HG03175 (cell line): ENCODE data around the gene CKLF.
"Not testable (repeated sequence)": the region's sequence is repeated elsewhere in the genome, so short reads cannot be mapped to it uniquely, and the experiment has no call there.

Experiments used
- ATAC-seq: cut with Tn5 transposase; IDR thresholded peaks from one replicate; pipeline ENCODE4 v1.9.1; 2021; ENCODE audit warnings: mild to moderate bottlenecking, moderate library complexity; ENCODE audit not compliant: unreplicated experiment

CKLF gene

GRCh38 chr16:66566051-66566901 lies 13.9 kb downstream of the CKLF start, which contains the start of gene CMTM1:
Gene CMTM1 (plus strand): TSS chr16:66566439. CDS start chr16:66566514, 75 bp downstream.
- ATAC-seq = no peak

- ATAC-seq = not testable (repeated sequence)
These were observed 14.9 kb downstream of the CKLF start for GRCh38 chr16:66567270-66567669.

- no peak for ATAC-seq
These were observed 16.0 kb downstream of the CKLF start for GRCh38 chr16:66568355-66568754.

- ATAC-seq = no peak
These were observed 16.8 kb downstream of the CKLF start for GRCh38 chr16:66569131-66569530.

- no peak for ATAC-seq
These were observed 17.5 kb downstream of the CKLF start for GRCh38 chr16:66569827-66570405.

- no peak for ATAC-seq
These were observed 20.0 kb downstream of the CKLF start for GRCh38 chr16:66572356-66572755.

GRCh38 chr16:66574081-66574480 lies 21.7 kb downstream of the CKLF start:
- no peak for ATAC-seq

GRCh38 chr16:66574531-66574930 lies 22.2 kb downstream of the CKLF start:
- ATAC-seq = no peak

- ATAC-seq = no peak
These were observed 22.7 kb downstream of the CKLF start for GRCh38 chr16:66575060-66575459.

GRCh38 chr16:66576296-66576695 lies 23.9 kb downstream of the CKLF start:
- ATAC-seq = no peak

- no peak for ATAC-seq
These were observed 26.5 kb downstream of the CKLF start, which contains the start of gene CMTM2 for GRCh38 chr16:66578651-66579531. Gene CMTM2 (plus strand): TSS chr16:66579463. CDS start chr16:66579608, 145 bp downstream.

GRCh38 chr16:66580605-66581209 lies 28.3 kb downstream of the CKLF start:
- ATAC-seq = no peak

- no peak for ATAC-seq
These were observed 29.0 kb downstream of the CKLF start for GRCh38 chr16:66581246-66581952.

GRCh38 chr16:66585481-66586239 lies 33.3 kb downstream of the CKLF start:
- no peak for ATAC-seq

- no peak for ATAC-seq
These were observed 35.7 kb downstream of the CKLF start for GRCh38 chr16:66587881-66588600.

- ATAC-seq = peak; percentile 79
These were observed 36.8 kb downstream of the CKLF start for GRCh38 chr16:66588981-66589713.

- peak; percentile 46 for ATAC-seq
These were observed 37.9 kb downstream of the CKLF start for GRCh38 chr16:66590322-66590721.

- no peak for ATAC-seq
These were observed 38.6 kb downstream of the CKLF start for GRCh38 chr16:66591018-66591417.
